Uterus (tissue), 2 donors: Measurements from ENCODE around the gene DCLK2.

Source experiments
- POLR2A ChIP-seq, 2 donors: fragments of 450-650 bp; IDR thresholded peaks; one replicate each; pipeline ENCODE4 v1.6.1; 2016; ENCODE audit warnings: antibody characterized with exemption in 2 of 2, mild to moderate bottlenecking in 1 of 2, moderate library complexity in 1 of 2
- TF ChIP-seq, protein P1 (sequence below), 4 experiments: fragments of 200-600 bp in 2 of 4; fragments of 450-650 bp in 2 of 4; sonication (generic) in 2 of 4; IDR thresholded peaks; one replicate each; pipeline ENCODE4 v1.5.1; 2016 to 2019; ENCODE audit warnings: antibody characterized with exemption in 4 of 4, mild to moderate bottlenecking in 2 of 4, moderate library complexity in 1 of 4

DNA sequence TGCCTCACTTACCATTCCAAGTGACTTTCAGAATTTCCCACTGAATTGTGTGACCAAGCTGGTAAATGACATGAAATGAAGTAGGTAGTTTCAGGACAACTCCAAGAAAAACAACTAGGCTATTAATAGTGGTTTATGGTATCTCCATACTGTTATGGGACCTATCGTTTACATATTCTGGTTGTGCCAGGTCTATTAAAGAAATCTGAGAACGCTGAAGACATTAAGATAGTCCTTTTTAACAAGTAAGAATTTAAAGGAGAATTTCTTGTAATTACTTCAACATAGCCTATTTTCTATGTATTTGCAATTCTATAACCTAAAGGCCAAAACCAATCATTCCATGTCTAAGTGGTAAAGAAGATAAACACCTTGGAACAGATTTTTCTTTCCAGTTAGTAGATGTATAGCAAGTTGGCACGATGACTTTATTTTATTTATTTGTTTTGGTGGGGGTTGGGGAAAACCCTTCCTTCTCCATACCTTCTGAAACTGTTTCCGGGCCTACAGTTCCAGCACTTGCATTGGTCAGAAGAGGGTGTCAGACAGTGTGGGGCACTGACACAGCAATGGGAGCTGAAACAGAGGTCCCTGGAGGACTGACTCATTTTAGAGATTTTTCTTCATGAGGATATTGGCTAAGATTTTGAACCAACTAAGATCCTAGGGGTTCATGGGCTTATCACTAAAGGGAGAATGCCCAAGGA is 7.6 kb upstream of the DCLK2 start:
- TF ChIP-seq, protein P1, sequence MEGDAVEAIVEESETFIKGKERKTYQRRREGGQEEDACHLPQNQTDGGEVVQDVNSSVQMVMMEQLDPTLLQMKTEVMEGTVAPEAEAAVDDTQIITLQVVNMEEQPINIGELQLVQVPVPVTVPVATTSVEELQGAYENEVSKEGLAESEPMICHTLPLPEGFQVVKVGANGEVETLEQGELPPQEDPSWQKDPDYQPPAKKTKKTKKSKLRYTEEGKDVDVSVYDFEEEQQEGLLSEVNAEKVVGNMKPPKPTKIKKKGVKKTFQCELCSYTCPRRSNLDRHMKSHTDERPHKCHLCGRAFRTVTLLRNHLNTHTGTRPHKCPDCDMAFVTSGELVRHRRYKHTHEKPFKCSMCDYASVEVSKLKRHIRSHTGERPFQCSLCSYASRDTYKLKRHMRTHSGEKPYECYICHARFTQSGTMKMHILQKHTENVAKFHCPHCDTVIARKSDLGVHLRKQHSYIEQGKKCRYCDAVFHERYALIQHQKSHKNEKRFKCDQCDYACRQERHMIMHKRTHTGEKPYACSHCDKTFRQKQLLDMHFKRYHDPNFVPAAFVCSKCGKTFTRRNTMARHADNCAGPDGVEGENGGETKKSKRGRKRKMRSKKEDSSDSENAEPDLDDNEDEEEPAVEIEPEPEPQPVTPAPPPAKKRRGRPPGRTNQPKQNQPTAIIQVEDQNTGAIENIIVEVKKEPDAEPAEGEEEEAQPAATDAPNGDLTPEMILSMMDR (IDR thresholded peaks at IDR 0.05) = no peak
- no peak for TF ChIP-seq POLR2A (IDR thresholded peaks at IDR 0.05)
